Fibroblast of lung (primary cell): Measurements from ENCODE around the gene AMBP.

Source experiments
- EZH2 ChIP-seq: IDR thresholded peaks from 2 replicates; pipeline ENCODE4 v1.5.1; 2012; ENCODE audit warnings: low read length, control low read depth, mild to moderate bottlenecking; ENCODE audit errors: missing control alignments
- TF ChIP-seq, protein P1 (sequence below), 2 donors: IDR thresholded peaks in 1 of 2; conservative IDR thresholded peaks in 1 of 2; 1 replicate in 1 of 2; 2 replicates in 1 of 2; pipeline ENCODE4 v1.5.1; 2011 to 2012; ENCODE audit warnings: low read length in 2 of 2, control low read depth in 1 of 2, inconsistent platforms in 1 of 2, low read depth in 1 of 2, mild to moderate bottlenecking in 1 of 2

GRCh38 chr9:114046237-114046755 lies 31.8 kb downstream of the AMBP start:
- TF ChIP-seq EZH2: no peak
- TF ChIP-seq, protein P1, sequence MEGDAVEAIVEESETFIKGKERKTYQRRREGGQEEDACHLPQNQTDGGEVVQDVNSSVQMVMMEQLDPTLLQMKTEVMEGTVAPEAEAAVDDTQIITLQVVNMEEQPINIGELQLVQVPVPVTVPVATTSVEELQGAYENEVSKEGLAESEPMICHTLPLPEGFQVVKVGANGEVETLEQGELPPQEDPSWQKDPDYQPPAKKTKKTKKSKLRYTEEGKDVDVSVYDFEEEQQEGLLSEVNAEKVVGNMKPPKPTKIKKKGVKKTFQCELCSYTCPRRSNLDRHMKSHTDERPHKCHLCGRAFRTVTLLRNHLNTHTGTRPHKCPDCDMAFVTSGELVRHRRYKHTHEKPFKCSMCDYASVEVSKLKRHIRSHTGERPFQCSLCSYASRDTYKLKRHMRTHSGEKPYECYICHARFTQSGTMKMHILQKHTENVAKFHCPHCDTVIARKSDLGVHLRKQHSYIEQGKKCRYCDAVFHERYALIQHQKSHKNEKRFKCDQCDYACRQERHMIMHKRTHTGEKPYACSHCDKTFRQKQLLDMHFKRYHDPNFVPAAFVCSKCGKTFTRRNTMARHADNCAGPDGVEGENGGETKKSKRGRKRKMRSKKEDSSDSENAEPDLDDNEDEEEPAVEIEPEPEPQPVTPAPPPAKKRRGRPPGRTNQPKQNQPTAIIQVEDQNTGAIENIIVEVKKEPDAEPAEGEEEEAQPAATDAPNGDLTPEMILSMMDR (conservative IDR thresholded peaks at IDR 0.05 in 1 of 2, IDR thresholded peaks at IDR 0.05 in 1 of 2; ENCODE audit: low read depth in 1 of 2, low read length in 2 of 2): no peak
